GM23338 (cell line): ENCODE measurements around the gene ASB3. TPM values are rescaled to one million over a fixed set of nuclear protein-coding genes. Genes with fewer than 3 reads are reported as not detected.

Source experiments
- ATAC-seq: fragments of 200-7000 bp; cut with Tn5 transposase; 3 replicates; pipeline ENCODE4 v1.9.1; 2020
- DNase-seq: peaks from one replicate; pipeline ENCODE4 v3.0.0-alpha.2; 2015; ENCODE audit warnings: low spot score
- H2AFZ ChIP-seq: fragments of 200-600 bp; sonication (generic); 2 replicates; pipeline ENCODE4 v1.8.0; 2016; ENCODE audit warnings: antibody characterized with exemption, mild to moderate bottlenecking, moderate library complexity
- H3F3A ChIP-seq: fragments of 200-600 bp; sonication (generic); replicated peaks from 2 replicates; pipeline ENCODE4 v1.8.0; 2017; ENCODE audit warnings: antibody characterized with exemption, mixed run types, low read depth
- H3K27ac ChIP-seq: fragments of 200-600 bp; sonication (generic); 2 replicates; pipeline ENCODE4 v1.6.1; 2016; ENCODE audit warnings: low read depth
- H3K27me3 ChIP-seq: fragments of 200-600 bp; sonication (generic); 2 replicates; pipeline ENCODE4 v1.8.0; 2016; ENCODE audit warnings: mild to moderate bottlenecking, mixed run types, moderate library complexity; ENCODE audit not compliant: insufficient read depth
- H3K36me3 ChIP-seq: fragments of 200-600 bp; sonication (generic); 2 replicates; pipeline ENCODE4 v1.8.0; 2016; ENCODE audit warnings: mild to moderate bottlenecking; ENCODE audit not compliant: insufficient read depth
- H3K4me1 ChIP-seq: fragments of 200-600 bp; sonication (generic); 2 replicates; pipeline ENCODE4 v1.8.0; 2016; ENCODE audit warnings: mild to moderate bottlenecking, moderate library complexity; ENCODE audit not compliant: insufficient read depth
- H3K4me2 ChIP-seq: fragments of 200-600 bp; sonication (generic); 2 replicates; pipeline ENCODE4 v1.7.1; 2017; ENCODE audit warnings: mixed run types
- H3K4me3 ChIP-seq: fragments of 200-600 bp; sonication (generic); 2 replicates; pipeline ENCODE4 v1.6.1; 2016; ENCODE audit warnings: mixed run types
- H3K79me2 ChIP-seq: fragments of 200-600 bp; sonication (generic); replicated peaks from 2 replicates; pipeline ENCODE4 v1.8.0; 2017; ENCODE audit warnings: mild to moderate bottlenecking; ENCODE audit not compliant: insufficient read depth
- H3K9me2 ChIP-seq: fragments of 200-600 bp; sonication (generic); 2 replicates; pipeline ENCODE4 v1.8.0; 2017; ENCODE audit not compliant: insufficient read depth
- H4K20me1 ChIP-seq: fragments of 200-600 bp; sonication (generic); replicated peaks from 2 replicates; pipeline ENCODE4 v1.8.0; 2017; ENCODE audit warnings: mild to moderate bottlenecking; ENCODE audit not compliant: insufficient read depth
- H3K27ac Mint-ChIP-seq: 2 replicates; pipeline ENCODE4 v1.8.0; 2020; ENCODE audit warnings: inconsistent platforms, mild to moderate bottlenecking, moderate library complexity, mixed read lengths
- H3K27me3 Mint-ChIP-seq: 3 replicates; pipeline ENCODE4 v1.8.0; 2022; ENCODE audit warnings: low read depth, mild to moderate bottlenecking, moderate library complexity, mixed read lengths, inconsistent platforms; ENCODE audit not compliant: insufficient read depth, poor library complexity
- H3K36me3 Mint-ChIP-seq: 3 replicates; pipeline ENCODE4 v1.8.0; 2021; ENCODE audit warnings: low read depth, mild to moderate bottlenecking, inconsistent platforms, moderate library complexity, mixed read lengths
- H3K4me1 Mint-ChIP-seq: 3 replicates; pipeline ENCODE4 v1.8.0; 2020; ENCODE audit warnings: mild to moderate bottlenecking, inconsistent platforms, mixed read lengths
- H3K4me3 Mint-ChIP-seq: 3 replicates; pipeline ENCODE4 v1.8.0; 2021; ENCODE audit warnings: moderate library complexity, mild to moderate bottlenecking, inconsistent platforms, mixed read lengths
- H3K9me3 Mint-ChIP-seq: 3 replicates; pipeline ENCODE4 v1.8.0; 2020; ENCODE audit warnings: moderate library complexity, mild to moderate bottlenecking, inconsistent platforms, mixed read lengths
- CREB1 ChIP-seq: fragments of 250-450 bp; sonication (Bioruptor Pico); IDR thresholded peaks from 2 replicates; pipeline ENCODE4 v1.5.0; 2020; ENCODE audit warnings: low read depth, mild to moderate bottlenecking, moderate library complexity
- ETS1 ChIP-seq: IDR thresholded peaks from 2 replicates; pipeline ENCODE4 v1.6.1; 2016; ENCODE audit warnings: antibody characterized with exemption
- EZH2 ChIP-seq: fragments of 200-600 bp; sonication (generic); IDR thresholded peaks from one replicate; pipeline ENCODE4 v1.8.0; 2017; ENCODE audit warnings: antibody characterized with exemption, mild to moderate bottlenecking, low read depth; ENCODE audit not compliant: unreplicated experiment
- EZH2phosphoT487 ChIP-seq: fragments of 200-600 bp; sonication (generic); IDR thresholded peaks from one replicate; pipeline ENCODE4 v1.8.1; 2018; ENCODE audit warnings: antibody characterized with exemption; ENCODE audit not compliant: unreplicated experiment
- JUNB ChIP-seq: IDR thresholded peaks from one replicate; pipeline ENCODE4 v1.6.1; 2016; ENCODE audit warnings: antibody characterized with exemption; ENCODE audit not compliant: unreplicated experiment
- NANOG ChIP-seq: IDR thresholded peaks from 2 replicates; pipeline ENCODE4 v1.6.1; 2016; ENCODE audit warnings: antibody characterized with exemption, borderline replicate concordance
- POLR2AphosphoS5 ChIP-seq: IDR thresholded peaks from 2 replicates; pipeline ENCODE4 v1.6.1; 2016; ENCODE audit warnings: antibody characterized with exemption, low read depth
- REST ChIP-seq: IDR thresholded peaks from one replicate; pipeline ENCODE4 v1.6.1; 2018; ENCODE audit warnings: antibody characterized with exemption; ENCODE audit not compliant: unreplicated experiment
- STAT1 ChIP-seq: IDR thresholded peaks from one replicate; pipeline ENCODE4 v1.6.1; 2016; ENCODE audit warnings: antibody characterized with exemption; ENCODE audit not compliant: unreplicated experiment
- ZNF114 ChIP-seq: fragments of 250-450 bp; sonication (Bioruptor Pico); IDR thresholded peaks from 2 replicates; pipeline ENCODE4 v1.5.0; 2020; ENCODE audit warnings: mild to moderate bottlenecking, moderate library complexity
- ZNF331 ChIP-seq: fragments of 250-450 bp; sonication (Bioruptor Pico); IDR thresholded peaks from 2 replicates; pipeline ENCODE4 v1.5.0; 2020; ENCODE audit warnings: low read depth, mild to moderate bottlenecking, moderate library complexity
- ZNF462 ChIP-seq: fragments of 250-450 bp; sonication (Bioruptor Pico); IDR thresholded peaks from 2 replicates; pipeline ENCODE4 v1.5.0; 2020; ENCODE audit warnings: mild to moderate bottlenecking, moderate library complexity
- polyA plus RNA-seq: library from polyadenylated mRNA; unstranded; fragments of >200 nt; fragmentation: Nextera tagmentation; extraction: Ambion mirVana; gene quantifications from 2 replicates; pipeline ENCODE4 v1.2.1, GENCODE V29; 2016
- total RNA-seq: library from RNA; depleted of rRNA; stranded (reverse); fragments of >200 nt; shearing (Covaris generic); gene quantifications from 2 replicates; pipeline ENCODE4 v1.2.3, GENCODE V29; 2014
- TF ChIP-seq, protein P1 (sequence below), 2 experiments: fragments of 200-600 bp in 1 of 2; sonication (generic) in 1 of 2; conservative IDR thresholded peaks; 2 replicates each; pipeline versions ENCODE4 v1.5.1 to v1.6.1; 2016 to 2017; ENCODE audit warnings: antibody characterized with exemption in 2 of 2, low read depth in 2 of 2, mild to moderate bottlenecking in 2 of 2, moderate library complexity in 1 of 2

Gene ASB3
- total and polyA plus RNA-seq, 2 experiments from 2014 or later, result 22.4 to 30.5 TPM

DNA sequence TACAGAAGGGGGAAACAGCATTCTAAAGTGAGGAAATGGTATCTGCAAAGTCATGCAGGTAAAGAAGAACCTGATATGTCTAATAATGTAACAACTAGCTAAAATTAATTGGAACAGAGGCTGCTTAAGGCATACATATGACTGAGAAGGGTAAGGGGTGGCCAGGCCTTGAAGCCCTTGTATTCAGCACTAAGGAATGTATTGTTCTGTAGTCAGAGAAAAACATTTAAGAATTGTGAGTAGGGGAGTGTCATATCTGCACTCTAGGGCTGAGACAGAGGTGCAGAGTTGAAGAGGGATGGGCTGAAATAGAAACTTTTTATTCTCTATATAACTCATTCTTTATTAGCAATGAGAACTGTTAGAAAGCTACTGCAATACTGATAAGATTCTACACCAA, 164.6 kb downstream of the ASB3 start:
- no peaks in the 10 kb centered on the region for H3K4me1 ChIP-seq
- Mint-ChIP-seq H3K9me3 (no peaks in the 10 kb centered on the region; the same call in 2 of the 3 replicates), H3K4me1 (no peaks in the 10 kb centered on the region), H3K36me3 (no peaks in the 10 kb centered on the region), H3K27me3 (peaks cover 3% of the 10 kb centered on the region), H3K27ac (no peak overlapping the region), H3K4me3 (no peak overlapping the region)
- DNase-seq, result no peak
- no peaks in the 10 kb centered on the region for H3K9me2 ChIP-seq
- H4K20me1 ChIP-seq, result no peaks in the 10 kb centered on the region
- no peak overlapping the region for H3K27ac ChIP-seq
- no peaks in the 10 kb centered on the region for H3F3A ChIP-seq
- ATAC-seq, result no peak
- no peaks in the 10 kb centered on the region for H3K79me2 ChIP-seq
- H3K4me3 ChIP-seq, result no peak overlapping the region
- no peak overlapping the region for H2AFZ ChIP-seq
- H3K27me3 ChIP-seq, result no peaks in the 10 kb centered on the region
- TF ChIP-seq CREB1, result no peak
- no peak for TF ChIP-seq ETS1
- no peak for TF ChIP-seq EZH2
- no peak for TF ChIP-seq JUNB
- TF ChIP-seq ZNF331 (CRISPR knock-in tag), result no peak
- TF ChIP-seq, protein P1, sequence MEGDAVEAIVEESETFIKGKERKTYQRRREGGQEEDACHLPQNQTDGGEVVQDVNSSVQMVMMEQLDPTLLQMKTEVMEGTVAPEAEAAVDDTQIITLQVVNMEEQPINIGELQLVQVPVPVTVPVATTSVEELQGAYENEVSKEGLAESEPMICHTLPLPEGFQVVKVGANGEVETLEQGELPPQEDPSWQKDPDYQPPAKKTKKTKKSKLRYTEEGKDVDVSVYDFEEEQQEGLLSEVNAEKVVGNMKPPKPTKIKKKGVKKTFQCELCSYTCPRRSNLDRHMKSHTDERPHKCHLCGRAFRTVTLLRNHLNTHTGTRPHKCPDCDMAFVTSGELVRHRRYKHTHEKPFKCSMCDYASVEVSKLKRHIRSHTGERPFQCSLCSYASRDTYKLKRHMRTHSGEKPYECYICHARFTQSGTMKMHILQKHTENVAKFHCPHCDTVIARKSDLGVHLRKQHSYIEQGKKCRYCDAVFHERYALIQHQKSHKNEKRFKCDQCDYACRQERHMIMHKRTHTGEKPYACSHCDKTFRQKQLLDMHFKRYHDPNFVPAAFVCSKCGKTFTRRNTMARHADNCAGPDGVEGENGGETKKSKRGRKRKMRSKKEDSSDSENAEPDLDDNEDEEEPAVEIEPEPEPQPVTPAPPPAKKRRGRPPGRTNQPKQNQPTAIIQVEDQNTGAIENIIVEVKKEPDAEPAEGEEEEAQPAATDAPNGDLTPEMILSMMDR (conservative IDR thresholded peaks at IDR 0.05; ENCODE audit: low read depth in 2 of 2), result no peak
- no peak for TF ChIP-seq NANOG
- no peak for TF ChIP-seq EZH2phosphoT487
- no peak for TF ChIP-seq REST
- no peak for TF ChIP-seq ZNF114 (CRISPR knock-in tag)
- TF ChIP-seq STAT1, result no peak
- no peak for TF ChIP-seq POLR2AphosphoS5
- no peak for TF ChIP-seq ZNF462
- no peak overlapping the region for H3K4me2 ChIP-seq
- no peaks in the 10 kb centered on the region for H3K36me3 ChIP-seq
